Osteoblast (primary cell): Measurements from ENCODE around the gene SPDYE3. TPM values are rescaled to one million over a fixed set of nuclear protein-coding genes. Genes with fewer than 3 reads are reported as not detected.
"Not testable (repeated sequence)": the region's sequence is repeated elsewhere in the genome, so short reads cannot be mapped to it uniquely, and the experiment has no call there.

Source experiments
- DNase-seq: peaks from one replicate; pipeline ENCODE4 v3.0.0; 2011; ENCODE audit warnings: low spot score, mixed read lengths; ENCODE audit not compliant: insufficient read length; ENCODE audit errors: missing footprints
- H2AFZ ChIP-seq: 2 replicates; pipeline ENCODE4 v1.6.0; 2011; ENCODE audit warnings: mild to moderate bottlenecking, low read length
- H3K27ac ChIP-seq: 2 replicates; pipeline ENCODE4 v1.5.1; 2011; ENCODE audit warnings: mild to moderate bottlenecking, low read depth, low read length, moderate library complexity
- H3K27me3 ChIP-seq: 2 replicates; pipeline ENCODE4 v1.6.0; 2012; ENCODE audit warnings: mild to moderate bottlenecking, control low read depth, inconsistent platforms, low read length, moderate library complexity; ENCODE audit not compliant: insufficient read depth
- H3K36me3 ChIP-seq: 2 replicates; pipeline ENCODE4 v1.5.1; 2011; ENCODE audit warnings: mild to moderate bottlenecking, low read length, control low read depth, moderate library complexity; ENCODE audit not compliant: insufficient read depth
- H3K4me1 ChIP-seq: 2 replicates; pipeline ENCODE4 v1.5.1; 2011; ENCODE audit warnings: mild to moderate bottlenecking, low read length, control low read depth, moderate library complexity; ENCODE audit not compliant: insufficient read depth
- H3K4me2 ChIP-seq: 2 replicates; pipeline ENCODE4 v1.6.0; 2011; ENCODE audit warnings: mild to moderate bottlenecking, low read length; ENCODE audit not compliant: insufficient read depth
- H3K4me3 ChIP-seq: fragments of 200-600 bp; sonication (generic); 3 replicates; pipeline ENCODE4 v1.5.1; 2012; ENCODE audit warnings: mild to moderate bottlenecking, low read length, inconsistent platforms; ENCODE audit not compliant: insufficient read depth
- H3K79me2 ChIP-seq: 2 replicates; pipeline ENCODE4 v1.6.0; 2012; ENCODE audit warnings: mild to moderate bottlenecking, low read length, control low read depth, inconsistent platforms; ENCODE audit not compliant: insufficient read depth
- H3K9me3 ChIP-seq: 2 replicates; pipeline ENCODE4 v1.5.1; 2011; ENCODE audit warnings: low read depth, low read length, control low read depth
- H4K20me1 ChIP-seq: 2 replicates; pipeline ENCODE4 v1.6.0; 2012; ENCODE audit warnings: mild to moderate bottlenecking, low read length, control low read depth; ENCODE audit not compliant: insufficient read depth
- total RNA-seq: library from RNA; depleted of rRNA; stranded (reverse); fragments of >200 nt; gene quantifications from 2 replicates; pipeline ENCODE4 v1.2.3, GENCODE V29; 2012
- TF ChIP-seq, protein P1 (sequence below): IDR thresholded peaks from 2 replicates; pipeline ENCODE4 v1.5.1; 2011; ENCODE audit warnings: mild to moderate bottlenecking, low read depth, low read length, moderate library complexity; ENCODE audit errors: extremely low read depth

The SPDYE3 gene
- total RNA-seq, 1 donor = under 0.01 TPM

- Histone ChIP-seq H4K20me1 (peaks cover 3% of the 10 kb centered on the region), H3K4me3 (no peak within 1 kb of the TSS), H3K36me3 (peaks cover 63% of the 10 kb centered on the region), H3K9me3 (no peaks in the 10 kb centered on the region), H3K79me2 (no peaks in the 10 kb centered on the region), H2AFZ (no peak within 1 kb of the TSS), H3K27me3 (no peaks in the 10 kb centered on the region), H3K27ac (no peak within 1 kb of the TSS), H3K4me2 (no peak within 1 kb of the TSS), H3K4me1 (no peaks in the 10 kb centered on the region)
- TF ChIP-seq, protein P1, sequence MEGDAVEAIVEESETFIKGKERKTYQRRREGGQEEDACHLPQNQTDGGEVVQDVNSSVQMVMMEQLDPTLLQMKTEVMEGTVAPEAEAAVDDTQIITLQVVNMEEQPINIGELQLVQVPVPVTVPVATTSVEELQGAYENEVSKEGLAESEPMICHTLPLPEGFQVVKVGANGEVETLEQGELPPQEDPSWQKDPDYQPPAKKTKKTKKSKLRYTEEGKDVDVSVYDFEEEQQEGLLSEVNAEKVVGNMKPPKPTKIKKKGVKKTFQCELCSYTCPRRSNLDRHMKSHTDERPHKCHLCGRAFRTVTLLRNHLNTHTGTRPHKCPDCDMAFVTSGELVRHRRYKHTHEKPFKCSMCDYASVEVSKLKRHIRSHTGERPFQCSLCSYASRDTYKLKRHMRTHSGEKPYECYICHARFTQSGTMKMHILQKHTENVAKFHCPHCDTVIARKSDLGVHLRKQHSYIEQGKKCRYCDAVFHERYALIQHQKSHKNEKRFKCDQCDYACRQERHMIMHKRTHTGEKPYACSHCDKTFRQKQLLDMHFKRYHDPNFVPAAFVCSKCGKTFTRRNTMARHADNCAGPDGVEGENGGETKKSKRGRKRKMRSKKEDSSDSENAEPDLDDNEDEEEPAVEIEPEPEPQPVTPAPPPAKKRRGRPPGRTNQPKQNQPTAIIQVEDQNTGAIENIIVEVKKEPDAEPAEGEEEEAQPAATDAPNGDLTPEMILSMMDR = no peak
- no peak for DNase-seq
Measured at GRCh38 chr7:100358027-100358856, 50.7 kb downstream of the SPDYE3 start, which contains the start of gene PILRB. PILRB (plus strand) TSS chr7:100358117; CDS start chr7:100358303, 186 bp downstream.

DNA sequence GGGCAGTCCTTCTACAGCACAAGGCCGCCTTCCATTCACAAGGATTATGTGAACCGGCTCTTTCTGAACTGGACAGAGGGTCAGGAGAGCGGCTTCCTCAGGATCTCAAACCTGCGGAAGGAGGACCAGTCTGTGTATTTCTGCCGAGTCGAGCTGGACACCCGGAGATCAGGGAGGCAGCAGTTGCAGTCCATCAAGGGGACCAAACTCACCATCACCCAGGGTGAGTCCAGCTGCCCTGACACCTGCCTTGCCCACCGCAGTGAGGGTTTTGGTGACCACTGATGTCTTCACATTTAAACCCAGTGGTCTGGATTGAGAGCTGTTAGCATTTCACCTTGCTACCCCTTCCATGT is 51.3 kb downstream of the SPDYE3 start:
- H3K27ac ChIP-seq = no peak overlapping the region
- TF ChIP-seq, protein P1 = no peak
- no peak overlapping the region for H2AFZ ChIP-seq
- no peaks in the 10 kb centered on the region for H3K9me3 ChIP-seq
- H3K27me3 ChIP-seq = no peaks in the 10 kb centered on the region
- peaks cover 3% of the 10 kb centered on the region for H4K20me1 ChIP-seq
- no peaks in the 10 kb centered on the region for H3K79me2 ChIP-seq
- no peak overlapping the region for H3K4me2 ChIP-seq
- H3K4me3 ChIP-seq = no peak overlapping the region
- no peaks in the 10 kb centered on the region for H3K4me1 ChIP-seq
- peaks cover 58% of the 10 kb centered on the region for H3K36me3 ChIP-seq
- no peak for DNase-seq

- no peaks in the 10 kb centered on the region for H3K4me1 ChIP-seq
- no peaks in the 10 kb centered on the region for H3K9me3 ChIP-seq
- no peak overlapping the region for H3K4me2 ChIP-seq
- no peak overlapping the region for H3K4me3 ChIP-seq
- no peak for DNase-seq
- H4K20me1 ChIP-seq = peaks cover 3% of the 10 kb centered on the region
- peaks cover 59% of the 10 kb centered on the region for H3K36me3 ChIP-seq
- TF ChIP-seq, protein P1 = no peak
- H2AFZ ChIP-seq = no peak overlapping the region
- no peak overlapping the region for H3K27ac ChIP-seq
- H3K79me2 ChIP-seq = no peaks in the 10 kb centered on the region
- H3K27me3 ChIP-seq = no peaks in the 10 kb centered on the region
Measured at GRCh38 chr7:100360135-100360854, 52.8 kb downstream of the SPDYE3 start.

- Histone ChIP-seq H3K27ac (no peak overlapping the region), H3K9me3 (no peaks in the 10 kb centered on the region), H3K79me2 (no peaks in the 10 kb centered on the region), H4K20me1 (no peaks in the 10 kb centered on the region), H3K4me2 (no peak overlapping the region), H3K36me3 (peaks cover 54% of the 10 kb centered on the region), H3K27me3 (no peaks in the 10 kb centered on the region), H3K4me1 (no peaks in the 10 kb centered on the region), H3K4me3 (no peak overlapping the region), H2AFZ (no peak overlapping the region)
- DNase-seq = no peak
- TF ChIP-seq, protein P1 = no peak
Measured at GRCh38 chr7:100363098-100363497, 55.6 kb downstream of the SPDYE3 start.

DNA sequence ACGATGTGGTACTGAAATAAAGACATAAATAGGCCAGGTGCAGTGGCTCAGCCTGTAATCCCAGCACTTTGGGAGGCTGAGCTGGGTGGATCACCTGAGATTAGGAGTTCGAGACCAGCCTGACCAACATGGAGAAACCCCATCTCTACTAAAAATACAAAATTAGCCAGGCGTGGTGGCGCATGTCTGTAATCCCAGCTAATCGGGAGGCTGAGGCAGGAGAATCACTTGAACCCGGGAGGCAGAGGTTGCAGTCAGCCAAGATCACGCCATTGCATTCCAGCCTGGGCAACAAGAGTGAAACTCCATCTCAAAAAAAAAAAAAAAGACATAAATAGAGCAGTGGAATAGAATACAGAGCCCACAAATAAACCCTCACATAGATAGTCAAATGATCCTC is 56.3 kb downstream of the SPDYE3 start:
- not testable (repeated sequence) for H3K9me3 ChIP-seq, H3K79me2 ChIP-seq, H3K4me2 ChIP-seq, DNase-seq, H2AFZ ChIP-seq, H3K4me3 ChIP-seq, H3K4me1 ChIP-seq, H3K27ac ChIP-seq, H4K20me1 ChIP-seq, H3K27me3 ChIP-seq
- peaks cover 48% of the 10 kb centered on the region for H3K36me3 ChIP-seq
